HG03139 (cell line): Measurements from ENCODE around the gene JARID2.

Source experiments
- ATAC-seq: cut with Tn5 transposase; IDR thresholded peaks from one replicate; pipeline ENCODE4 v1.9.1; 2021; ENCODE audit not compliant: unreplicated experiment

Gene JARID2

GRCh38 chr6:15245361-15246216, at the start of gene JARID2:
TSS of gene JARID2 (plus strand) at chr6:15246069. CDS start at chr6:15246540, 471 bp downstream.
- ATAC-seq: peak; percentile 43

GRCh38 chr6:15200087-15200486, 45.8 kb upstream of the JARID2 start:
- no peak for ATAC-seq

DNA sequence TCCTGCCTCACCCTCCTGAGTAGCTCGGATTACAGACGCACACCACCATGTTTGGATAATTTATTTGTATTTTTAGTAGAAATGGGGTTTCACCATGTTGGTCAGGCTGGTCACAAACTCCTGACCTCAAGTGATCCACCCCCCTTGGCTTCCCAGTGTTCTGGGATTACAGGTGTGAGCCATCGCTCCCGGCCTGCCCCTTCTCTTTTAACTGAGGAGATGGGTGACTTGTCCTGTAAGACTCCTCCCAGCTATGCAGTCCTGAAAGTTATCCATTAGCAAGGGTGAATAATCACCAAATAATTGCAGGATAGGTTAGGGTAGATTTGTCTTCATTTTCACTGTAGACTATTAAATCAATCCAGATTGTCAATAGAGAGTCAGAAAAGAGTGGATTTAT, 40.5 kb upstream of the JARID2 start:
- no peak for ATAC-seq

DNA sequence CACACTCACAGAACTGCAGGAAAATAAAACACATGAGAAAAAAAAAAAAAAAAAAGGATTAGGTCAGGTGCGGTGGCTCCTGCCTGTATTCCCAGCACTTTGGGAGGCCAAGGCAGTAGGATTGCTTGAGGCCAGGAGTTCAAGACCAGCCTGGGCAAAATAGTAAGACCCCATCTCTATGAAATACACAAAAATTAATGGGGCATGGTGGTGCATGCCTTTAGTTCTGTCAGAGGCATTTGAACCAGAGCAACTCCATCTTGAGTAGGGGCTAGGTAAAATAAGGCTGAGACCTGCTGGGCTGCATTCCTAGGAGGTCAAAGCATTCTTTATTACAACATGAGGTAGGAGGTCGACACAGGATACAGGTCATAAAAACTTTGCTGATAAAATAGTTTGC, 39.0 kb upstream of the JARID2 start:
- no peak for ATAC-seq

- ATAC-seq: no peak
These were observed 37.9 kb upstream of the JARID2 start for GRCh38 chr6:15207923-15208322.

- no peak for ATAC-seq
These were observed 31.9 kb upstream of the JARID2 start for GRCh38 chr6:15213838-15214400.

DNA sequence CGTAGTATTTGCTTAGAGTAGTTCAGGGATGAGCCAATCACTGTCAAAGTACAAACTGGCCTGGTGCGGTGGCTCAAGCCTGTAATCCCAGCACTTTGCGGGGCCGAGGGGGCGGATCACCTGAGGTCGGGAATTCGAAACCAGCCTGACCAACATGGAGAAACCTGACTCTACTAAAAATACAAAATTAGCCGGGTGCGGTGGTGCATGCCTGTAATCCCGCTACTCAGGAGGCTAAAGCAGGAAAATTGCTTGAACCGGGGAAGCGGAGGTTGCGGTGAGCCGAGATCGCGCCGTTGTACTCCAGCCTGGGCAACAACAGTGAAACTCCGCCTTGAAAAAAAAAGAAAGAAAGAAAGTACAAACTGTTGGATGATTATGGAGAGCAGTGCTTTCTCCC, 27.5 kb upstream of the JARID2 start:
- no peak for ATAC-seq

DNA sequence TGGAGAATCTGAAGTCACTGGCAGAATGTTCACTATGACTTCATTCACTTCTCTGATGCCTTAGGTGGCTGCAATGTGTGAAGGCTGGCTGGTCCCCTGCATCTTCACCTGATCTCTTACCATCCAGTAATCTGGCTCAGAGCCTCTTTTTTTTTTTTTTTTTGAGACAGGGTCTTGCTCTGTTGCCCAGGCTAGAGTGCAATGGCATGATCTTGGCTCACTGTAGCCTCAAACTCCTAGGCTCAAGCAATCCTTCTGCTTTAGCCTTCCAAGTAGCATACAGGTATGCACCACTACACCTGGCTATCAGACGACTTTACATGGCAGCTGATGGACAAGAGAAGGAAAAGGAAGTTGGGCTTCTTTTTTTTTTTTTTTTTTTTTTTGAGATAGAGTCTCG, 25.8 kb upstream of the JARID2 start:
- ATAC-seq: no peak

- no peak for ATAC-seq
These were observed 18.0 kb upstream of the JARID2 start for GRCh38 chr6:15227827-15228318.

DNA sequence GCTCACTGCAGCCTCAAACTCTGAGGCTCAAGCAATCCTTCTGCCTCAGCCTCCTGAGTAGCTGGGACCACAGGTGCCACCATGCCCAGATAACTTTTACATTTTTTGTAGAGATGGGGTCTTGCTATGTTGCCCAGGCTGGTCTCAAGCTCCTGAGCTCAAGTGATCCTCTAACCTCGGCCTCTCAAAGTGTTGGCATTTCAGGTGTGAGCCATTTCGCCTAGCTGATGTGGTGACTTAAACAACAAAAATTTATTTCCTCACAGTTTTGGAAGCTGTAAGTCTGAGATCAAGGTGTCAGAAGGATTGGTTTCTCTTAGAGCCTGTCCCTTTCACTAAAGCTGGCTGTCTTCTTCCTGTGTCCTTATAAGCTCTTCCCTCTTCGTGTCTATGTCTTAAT, 15.0 kb upstream of the JARID2 start:
- ATAC-seq: no peak

- ATAC-seq: no peak
These were observed 12.9 kb upstream of the JARID2 start for GRCh38 chr6:15232836-15233510.

DNA sequence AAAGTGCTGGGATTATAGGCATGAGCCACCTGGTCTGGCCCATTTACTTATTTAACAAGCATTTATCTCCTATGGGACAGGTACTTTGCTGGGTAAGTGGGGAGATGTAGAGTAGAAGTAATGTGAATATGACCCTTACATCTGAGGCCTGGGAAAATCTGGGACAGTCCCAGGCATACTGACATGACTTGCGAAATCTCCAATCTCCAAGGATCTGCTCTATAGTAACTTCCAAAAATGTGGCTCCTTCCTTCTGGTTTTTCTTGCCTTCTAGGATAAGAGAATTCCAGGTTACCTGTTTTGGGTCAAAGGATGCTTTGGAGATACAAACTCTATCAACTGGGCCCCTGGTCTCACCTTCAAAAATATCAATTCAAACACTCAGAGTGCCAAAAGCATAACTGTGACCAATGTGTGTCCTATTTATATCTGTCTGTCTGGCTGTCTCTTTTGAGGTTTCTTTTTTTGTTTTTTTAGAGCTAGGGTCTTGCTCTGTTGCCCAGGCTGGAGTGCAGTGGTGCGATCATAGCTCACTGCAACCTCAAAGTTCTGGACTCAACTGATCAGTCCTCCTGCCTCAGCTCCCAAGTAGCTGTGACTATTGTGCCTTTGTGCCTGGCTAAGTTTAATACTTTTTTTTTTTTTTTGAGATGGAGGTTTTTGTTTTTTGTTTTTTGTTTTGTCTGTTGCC, 11.7 kb upstream of the JARID2 start:
- no peak for ATAC-seq

- no peak for ATAC-seq
These were observed 6.1 kb upstream of the JARID2 start for GRCh38 chr6:15239616-15240364.

- ATAC-seq: no peak
These were observed 3.4 kb upstream of the JARID2 start for GRCh38 chr6:15242503-15242902.

DNA sequence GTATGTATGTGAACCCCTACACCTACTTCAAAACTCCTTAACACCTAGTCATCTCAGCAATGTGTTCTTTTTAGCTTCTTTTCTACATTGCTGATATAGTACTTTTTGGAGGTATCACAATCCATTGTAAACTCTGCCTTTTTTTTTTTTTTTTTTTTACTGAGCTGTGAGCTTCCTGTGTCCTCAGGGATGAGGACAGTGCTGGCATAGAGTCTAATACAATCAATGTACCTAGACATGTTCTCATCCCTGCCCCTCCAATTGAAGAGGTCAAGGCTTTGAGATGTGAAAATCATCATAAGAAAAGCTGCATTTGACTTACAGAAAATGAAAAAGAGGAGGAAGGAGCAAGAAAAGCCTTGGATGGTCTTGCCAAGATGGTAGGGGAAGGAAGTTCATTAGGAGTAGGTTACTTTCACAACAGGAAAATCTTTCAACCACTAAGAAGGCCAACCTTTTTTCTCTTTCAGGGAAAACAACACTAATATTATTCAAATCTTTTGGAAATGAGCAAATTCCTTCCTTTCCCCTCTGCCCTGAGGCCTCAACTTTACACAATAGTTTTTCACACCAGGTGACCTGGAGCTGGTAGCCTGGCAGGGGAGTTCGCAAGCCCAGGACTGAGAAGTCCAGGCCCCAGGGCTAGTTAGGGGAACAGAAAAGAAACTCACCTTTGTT, 2.8 kb upstream of the JARID2 start:
- no peak for ATAC-seq

GRCh38 chr6:15243910-15244619, 1.8 kb upstream of the JARID2 start:
- ATAC-seq: no peak

- no peak for ATAC-seq
These were observed 1.1 kb upstream of the JARID2 start for GRCh38 chr6:15244620-15245360.

GRCh38 chr6:15246217-15246665, 372 bp downstream of the JARID2 start:
- ATAC-seq: no peak
